Mesodermal cell (in vitro differentiated cells): Measurements from ENCODE around the gene RBPMS2.

Experiments used
- H3K27ac ChIP-seq: 2 replicates; pipeline ENCODE4 v1.7.0; 2013; ENCODE audit warnings: mild to moderate bottlenecking, low read depth, low read length, moderate library complexity; ENCODE audit not compliant: severe bottlenecking
- H3K36me3 ChIP-seq: 2 replicates; pipeline ENCODE4 v1.7.1; 2013; ENCODE audit warnings: mild to moderate bottlenecking, low read length, moderate library complexity; ENCODE audit not compliant: control insufficient read depth, insufficient read depth
- H3K4me1 ChIP-seq: one replicate; pipeline ENCODE4 v1.7.1; 2013; ENCODE audit warnings: mild to moderate bottlenecking, low read length; ENCODE audit not compliant: insufficient read depth, control insufficient read depth, poor library complexity, severe bottlenecking
- H3K4me3 ChIP-seq: 2 replicates; pipeline ENCODE4 v1.7.0; 2013; ENCODE audit warnings: low read length, control low read depth, mild to moderate bottlenecking; ENCODE audit not compliant: insufficient read depth, poor library complexity, severe bottlenecking; ENCODE audit errors: extremely low read depth
- H3K9me3 ChIP-seq: 2 replicates; pipeline ENCODE4 v1.7.1; 2013; ENCODE audit warnings: mild to moderate bottlenecking, low read length, moderate library complexity; ENCODE audit not compliant: control insufficient read depth
- WGBS, 2 experiments: methylation state at CpG; one replicate each; pipeline ENCODE4 v1.1.5; 2013; ENCODE audit warnings: missing lambda C conversion rate in 2 of 2; ENCODE audit not compliant: insufficient coverage in 2 of 2; 5-methylcytosine and 5-hydroxymethylcytosine counted together

The RBPMS2 gene

DNA sequence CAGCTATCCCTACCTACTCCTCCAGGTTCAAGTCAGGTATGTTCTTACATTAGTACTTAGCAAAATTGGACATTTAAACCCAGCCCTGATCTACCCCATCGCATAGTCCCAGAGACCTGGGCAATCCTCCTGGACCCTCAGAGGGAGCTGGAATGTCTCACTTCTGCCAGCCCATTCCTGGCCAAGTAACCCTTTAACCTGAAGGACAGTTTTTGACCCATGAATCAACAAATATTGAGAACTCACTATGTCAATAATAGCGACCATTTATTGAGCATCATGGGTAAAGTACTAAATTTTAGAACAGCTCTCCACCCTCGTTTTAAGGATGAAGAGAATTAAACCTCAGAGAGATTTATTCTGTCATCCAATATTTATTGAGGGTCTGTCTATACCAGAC lies 70.4 kb downstream of the RBPMS2 start:
- no peaks in the 10 kb centered on the region for H3K9me3 ChIP-seq
- no peak overlapping the region for H3K27ac ChIP-seq
- no peak overlapping the region for H3K4me3 ChIP-seq
- H3K36me3 ChIP-seq, result peaks cover 22% of the 10 kb centered on the region
- 89% methylated on average over 1 of the region's 3 CpGs; no CpG with 5 or more reads in 1 of the 2 experiments for WGBS, 2 experiments
- H3K4me1 ChIP-seq, result peaks cover 28% of the 10 kb centered on the region

DNA sequence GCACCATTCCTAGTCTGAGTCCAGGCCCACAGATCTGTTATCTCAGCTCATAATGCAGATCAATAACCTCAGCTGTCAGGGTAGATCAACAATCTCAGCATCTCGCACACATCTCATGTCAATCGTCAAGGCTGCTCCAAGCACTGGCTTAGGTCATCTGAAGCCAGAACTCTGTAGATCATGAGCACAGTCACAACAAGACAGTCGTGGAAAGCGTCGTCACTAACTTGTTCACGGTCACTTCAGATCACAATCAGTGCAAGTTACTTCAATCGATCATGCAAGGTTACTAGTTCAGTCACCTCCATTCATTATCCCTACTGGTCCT lies 71.8 kb downstream of the RBPMS2 start:
- Histone ChIP-seq H3K4me3 (peak overlapping the region; percentile 90), H3K36me3 (peaks cover 11% of the 10 kb centered on the region), H3K27ac (peak overlapping the region; percentile 90), H3K9me3 (no peaks in the 10 kb centered on the region), H3K4me1 (peaks cover 42% of the 10 kb centered on the region)
- 82 to 88% methylated on average over 7 of the region's 7 CpGs for WGBS, 2 experiments

DNA sequence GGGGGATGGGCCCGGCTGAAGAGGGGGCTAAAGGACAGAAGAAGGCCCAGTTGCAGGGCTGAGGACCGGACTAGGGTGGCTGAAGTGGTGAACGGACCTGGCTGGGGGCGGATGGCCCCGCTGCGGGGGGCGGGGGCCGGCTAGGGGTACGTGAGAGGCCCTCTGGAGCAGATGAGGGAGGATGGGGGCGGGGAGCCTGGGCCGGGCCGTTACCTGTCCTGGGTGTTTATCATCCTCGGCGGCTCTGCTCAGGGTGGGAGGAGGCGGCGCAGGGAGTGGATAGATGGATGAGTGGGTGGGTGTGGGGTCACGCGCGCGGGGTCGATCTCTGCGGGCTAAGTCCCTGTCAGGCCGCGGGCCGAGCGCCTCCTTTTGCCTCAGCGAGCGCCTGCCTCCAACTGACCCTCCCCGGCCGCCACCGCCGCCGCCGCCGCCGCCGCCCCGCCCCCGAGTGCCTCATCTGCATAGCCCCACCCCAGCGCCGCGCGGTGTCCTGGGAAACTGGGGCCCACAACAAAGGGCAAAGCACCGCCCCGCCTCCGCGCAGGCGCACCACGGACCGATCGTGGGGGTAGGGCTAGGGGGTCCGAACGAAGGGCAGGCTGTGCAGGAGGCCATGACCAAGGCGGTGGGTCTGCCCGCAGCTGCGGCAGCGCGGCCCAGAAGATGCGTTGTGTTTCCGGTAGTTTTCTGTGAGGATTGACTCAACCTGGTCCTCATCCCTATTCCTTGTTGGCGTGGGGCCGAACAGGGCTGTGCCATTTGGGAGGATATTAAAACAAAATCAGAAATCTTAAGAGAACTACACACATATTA lies 72.4 kb downstream of the RBPMS2 start:
- H3K9me3 ChIP-seq, result no peaks in the 10 kb centered on the region
- peak overlapping the region; percentile 90 for H3K4me3 ChIP-seq
- 0 to 3% methylated on average over 30 to 37 of the region's 62 CpGs for WGBS, 2 experiments
- peak overlapping the region; percentile 90 for H3K27ac ChIP-seq
- peaks cover 10% of the 10 kb centered on the region for H3K36me3 ChIP-seq
- peaks cover 48% of the 10 kb centered on the region for H3K4me1 ChIP-seq

DNA sequence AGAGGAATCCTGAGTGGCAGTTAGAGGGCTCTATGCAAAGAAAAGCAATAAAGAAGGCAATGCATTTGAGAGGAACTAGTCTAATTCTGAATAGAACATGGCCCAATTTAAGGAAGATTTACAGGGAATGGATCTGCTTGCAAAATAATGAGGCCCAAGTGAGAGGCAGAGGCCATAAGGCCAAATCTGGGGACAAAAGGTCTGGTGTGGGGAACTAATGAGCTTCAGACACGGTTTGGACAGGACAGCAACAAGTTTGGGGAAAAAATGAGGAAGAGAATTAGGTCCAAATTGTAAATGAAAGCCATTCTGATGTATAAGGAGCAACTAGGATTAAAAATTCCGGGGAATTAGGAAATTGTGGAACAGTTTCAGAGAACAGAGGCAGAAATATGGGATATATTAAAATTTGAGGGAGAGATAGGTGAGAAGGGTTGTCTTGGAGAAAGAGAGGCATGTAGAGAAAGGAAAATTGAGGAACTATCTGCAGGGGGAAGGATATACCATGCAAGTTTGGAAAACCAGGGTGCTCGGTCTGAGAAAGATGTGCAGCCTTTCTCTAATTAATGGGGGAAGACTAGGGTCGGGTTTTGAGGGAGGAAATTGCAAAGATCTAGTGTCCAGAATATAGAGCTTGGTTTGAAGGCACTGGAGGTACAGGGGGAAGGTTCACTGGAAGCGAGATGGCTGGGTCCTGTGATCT lies 73.8 kb downstream of the RBPMS2 start:
- 10 to 20% methylated on average over 5 of the region's 5 CpGs for WGBS, 2 experiments
- peak overlapping the region; percentile 16 for H3K27ac ChIP-seq
- no peaks in the 10 kb centered on the region for H3K9me3 ChIP-seq
- peak overlapping the region; percentile 90 for H3K4me3 ChIP-seq
- peaks cover 53% of the 10 kb centered on the region for H3K4me1 ChIP-seq
- H3K36me3 ChIP-seq, result peaks cover 21% of the 10 kb centered on the region

DNA sequence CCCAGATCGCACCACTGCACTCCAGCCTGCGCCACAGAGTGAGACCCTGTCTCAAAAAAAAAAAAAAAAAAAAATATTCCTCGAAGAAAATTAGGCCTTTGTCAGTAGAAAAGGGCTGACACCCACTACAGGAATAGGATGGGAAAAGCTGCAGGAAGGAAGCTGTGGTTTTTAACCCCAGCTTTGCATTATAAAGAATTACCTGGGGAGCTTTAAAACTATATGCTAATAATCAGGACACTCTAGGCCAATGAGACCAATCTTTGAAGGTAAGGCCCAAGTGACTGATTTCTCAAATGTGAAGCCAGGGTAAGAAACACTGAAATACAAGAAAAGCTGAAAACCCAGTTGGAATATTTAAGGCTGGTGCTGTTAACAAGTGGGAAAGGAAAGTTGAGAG lies 74.3 kb downstream of the RBPMS2 start:
- peak overlapping the region; percentile 90 for H3K4me3 ChIP-seq
- peaks cover 53% of the 10 kb centered on the region for H3K4me1 ChIP-seq
- H3K27ac ChIP-seq, result peak overlapping the region; percentile 91
- no peaks in the 10 kb centered on the region for H3K9me3 ChIP-seq
- peaks cover 27% of the 10 kb centered on the region for H3K36me3 ChIP-seq
- no CpG with 5 or more reads among the region's 3 CpGs for WGBS, 2 experiments

DNA sequence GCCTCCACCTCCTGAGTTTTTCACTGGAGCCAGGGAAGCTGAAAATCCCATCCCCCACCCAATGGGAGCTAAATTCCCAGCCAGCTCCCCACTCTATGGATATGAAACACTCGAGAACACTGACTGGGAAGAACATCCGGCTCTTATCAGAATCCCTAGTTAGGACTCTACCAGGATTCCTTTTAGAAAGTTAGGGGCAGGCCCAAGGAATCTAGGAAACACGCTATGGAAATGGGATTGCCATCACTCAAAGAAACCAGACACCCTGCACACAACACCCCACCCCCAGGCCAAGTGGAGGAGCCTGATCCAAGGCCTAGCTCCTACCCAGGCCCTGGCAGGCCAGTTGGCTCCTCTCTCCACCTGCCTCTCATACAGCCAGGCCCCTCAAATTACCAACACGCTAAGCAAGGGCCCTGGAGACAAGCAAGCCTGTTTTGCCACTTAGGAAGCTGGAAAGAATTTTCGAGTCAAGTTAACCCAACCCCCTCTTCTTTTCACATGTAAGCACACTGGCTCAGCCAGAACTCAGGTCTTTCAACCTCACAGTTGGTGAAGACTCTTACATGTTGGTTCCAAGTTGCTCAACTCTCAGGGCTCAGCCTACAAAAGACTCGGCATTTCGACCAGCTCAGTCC lies 75.5 kb downstream of the RBPMS2 start:
- Histone ChIP-seq H3K27ac (peak overlapping the region; percentile 91), H3K4me3 (peak overlapping the region; percentile 90), H3K4me1 (peaks cover 53% of the 10 kb centered on the region), H3K36me3 (peaks cover 39% of the 10 kb centered on the region), H3K9me3 (no peaks in the 10 kb centered on the region)
- 4 to 5% methylated on average over 4 to 6 of the region's 7 CpGs for WGBS, 2 experiments

DNA sequence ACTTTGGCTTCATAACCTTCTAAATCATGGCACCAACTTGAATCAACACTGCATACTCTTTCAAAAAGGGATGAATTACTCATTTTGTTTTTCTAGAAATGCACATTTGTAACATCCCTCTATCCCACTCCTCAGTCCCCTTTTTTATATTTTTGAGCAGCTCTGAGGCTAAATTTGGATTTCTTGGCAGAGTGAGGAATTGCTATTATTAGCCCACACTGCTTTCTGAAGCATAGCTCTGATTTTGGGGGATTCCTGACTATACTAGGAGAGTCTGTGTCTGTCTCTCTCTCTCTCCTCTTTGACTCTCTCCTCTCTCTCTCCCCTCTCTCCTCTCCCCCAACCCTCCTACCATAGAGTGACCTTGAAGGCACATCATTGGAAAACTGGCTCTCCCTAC lies 76.6 kb downstream of the RBPMS2 start:
- Histone ChIP-seq H3K36me3 (peaks cover 47% of the 10 kb centered on the region), H3K9me3 (no peaks in the 10 kb centered on the region), H3K4me1 (peaks cover 51% of the 10 kb centered on the region), H3K4me3 (peak overlapping the region; percentile 90), H3K27ac (peak overlapping the region; percentile 91)

DNA sequence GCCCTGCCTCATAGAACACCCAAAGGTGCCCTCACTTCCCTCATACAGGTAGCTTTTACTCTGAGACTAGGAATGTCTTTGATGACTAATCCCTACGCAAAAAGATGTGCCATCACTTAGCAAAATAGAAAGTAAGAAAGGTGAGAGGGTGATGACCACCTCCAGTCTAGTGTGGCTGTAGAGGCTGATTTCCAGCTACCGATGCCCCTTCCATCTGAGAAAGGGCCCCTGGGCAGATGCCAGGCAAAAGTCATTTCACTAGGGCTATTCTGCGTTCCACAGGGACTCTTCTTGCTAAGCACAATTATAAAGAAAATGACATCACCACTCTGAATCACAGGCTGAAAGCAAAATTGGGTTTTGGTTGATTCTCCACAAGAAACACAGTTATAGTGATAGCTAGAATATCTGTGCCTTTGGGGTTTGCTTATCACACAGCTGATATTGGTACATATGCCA lies 77.4 kb downstream of the RBPMS2 start:
- H3K4me1 ChIP-seq, result peaks cover 50% of the 10 kb centered on the region
- WGBS, 2 experiments, result 100% methylated on average over 1 to 2 of the region's 3 CpGs

GRCh38 chr15:64696481-64696880 lies 78.9 kb downstream of the RBPMS2 start:
- Histone ChIP-seq H3K9me3 (no peaks in the 10 kb centered on the region), H3K27ac (no peak overlapping the region), H3K4me1 (peaks cover 48% of the 10 kb centered on the region), H3K4me3 (no peak overlapping the region), H3K36me3 (peaks cover 68% of the 10 kb centered on the region)
- WGBS, 2 experiments, result 80 to 100% methylated on average over 1 of the region's 3 CpGs

More for the DNA sequence above, 77.4 kb downstream of the RBPMS2 start:
- H3K36me3 ChIP-seq, result peaks cover 54% of the 10 kb centered on the region
- H3K9me3 ChIP-seq, result no peaks in the 10 kb centered on the region
- H3K4me3 ChIP-seq, result no peak overlapping the region
- H3K27ac ChIP-seq, result no peak overlapping the region

GRCh38 chr15:64695561-64695992 lies 79.8 kb downstream of the RBPMS2 start:
- Histone ChIP-seq H3K36me3 (peaks cover 77% of the 10 kb centered on the region), H3K27ac (no peak overlapping the region)

More at GRCh38 chr15:64695561-64695992, 79.8 kb downstream of the RBPMS2 start:
- no peaks in the 10 kb centered on the region for H3K9me3 ChIP-seq
- H3K4me1 ChIP-seq, result peaks cover 39% of the 10 kb centered on the region
- H3K4me3 ChIP-seq, result no peak overlapping the region
- 80 to 100% methylated on average over 1 of the region's 6 CpGs for WGBS, 2 experiments
